ENCODE results near the gene IER5. TPM values are rescaled to one million over a fixed set of nuclear protein-coding genes. Genes with fewer than 3 reads are reported as not detected.
A peak's percentile ranks its signal among the peaks of the same experiment; 100 is the strongest.

IER5 gene
- total and polyA plus RNA-seq, 2 donors (not counting 1 experiment from before 2014, with no cell fraction given) = 98.1 to 166 TPM

DNA sequence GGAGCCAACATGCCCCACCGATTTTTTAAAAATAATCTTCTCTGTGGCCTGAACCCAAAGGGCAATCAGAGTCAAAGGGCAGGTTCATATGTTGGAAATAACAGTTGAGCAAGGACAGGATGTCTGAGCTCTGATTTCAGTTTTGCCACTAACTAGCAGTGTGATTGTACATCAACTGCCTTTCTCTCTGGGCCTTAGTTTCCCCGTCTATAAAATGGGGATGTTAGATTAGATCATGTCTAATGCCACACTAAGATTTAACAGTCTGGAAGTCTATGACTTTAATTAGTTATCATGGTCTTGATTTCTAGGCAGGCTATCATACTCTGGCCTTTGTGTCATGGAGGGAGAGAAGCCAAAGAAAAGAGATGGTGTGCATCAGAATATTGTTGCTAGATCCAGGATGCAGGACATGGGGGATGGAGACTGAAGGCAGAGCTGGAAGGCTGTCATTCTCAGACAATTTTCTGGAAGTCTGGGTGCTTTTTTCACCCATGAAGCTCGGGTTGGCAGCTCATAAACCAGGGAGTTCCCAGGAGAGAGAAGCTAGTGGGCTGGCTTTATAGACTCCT, 28.4 kb downstream of the IER5 start:
- no peaks in the 10 kb centered on the region for H3K36me3 ChIP-seq (replicated peaks in 1 of 2; ENCODE audit: control extremely low read depth in 1 of 2, control insufficient read depth in 1 of 2, extremely low read depth in 1 of 2, insufficient read depth in 2 of 2, low read length in 1 of 2)
- H3K4me3 Mint-ChIP-seq = no peak overlapping the region
- H3K9me3 Mint-ChIP-seq (ENCODE audit: insufficient read depth) = no peaks in the 10 kb centered on the region
- H3K9ac ChIP-seq (ENCODE audit: low read length) = no peak overlapping the region
- ATAC-seq (ENCODE audit: low read depth) (no peak), DNase-seq (no peak)
- H3K9me3 ChIP-seq (ENCODE audit: control extremely low read depth in 1 of 3, control insufficient read depth in 2 of 3, insufficient read depth in 1 of 3, low read length in 2 of 3) = no peaks in the 10 kb centered on the region
- no peak overlapping the region for H3K4me3 ChIP-seq (ENCODE audit: control extremely low read depth in 1 of 5, extremely low read depth in 1 of 5, insufficient read depth in 1 of 5, low read depth in 2 of 5, low read length in 4 of 5)
- H3K27ac Mint-ChIP-seq = no peak overlapping the region
- H3K27me3 Mint-ChIP-seq = no peaks in the 10 kb centered on the region
- H3K27ac ChIP-seq (ENCODE audit: low read length in 2 of 2) = no peak overlapping the region
- H3K4me2 ChIP-seq (replicated peaks; ENCODE audit: low read depth, low read length, poor library complexity, severe bottlenecking) = no peak overlapping the region
- ChIA-PET POLR2A (no interaction called here), CTCF (interaction anchor here (0.9 to 2.5 kb wide), 5 partner anchors 11 to 31 kb away, joined by 3 to 14 read pairs (median 4); no protein-coding TSS in a partner anchor)
- peaks cover 29% of the 10 kb centered on the region for H3K4me1 Mint-ChIP-seq
- intact Hi-C loops (cut with micrococcal nuclease) = no loop called here
- no peaks in the 10 kb centered on the region for H4K20me1 ChIP-seq (ENCODE audit: control insufficient read depth, insufficient read depth, low read length, poor library complexity, severe bottlenecking)
- no peaks in the 10 kb centered on the region for H3K27me3 ChIP-seq (replicated peaks in 1 of 4; ENCODE audit: control extremely low read depth in 1 of 4, control insufficient read depth in 3 of 4, insufficient read depth in 4 of 4, low read length in 3 of 4)
- TF ChIP-seq, protein P1, sequence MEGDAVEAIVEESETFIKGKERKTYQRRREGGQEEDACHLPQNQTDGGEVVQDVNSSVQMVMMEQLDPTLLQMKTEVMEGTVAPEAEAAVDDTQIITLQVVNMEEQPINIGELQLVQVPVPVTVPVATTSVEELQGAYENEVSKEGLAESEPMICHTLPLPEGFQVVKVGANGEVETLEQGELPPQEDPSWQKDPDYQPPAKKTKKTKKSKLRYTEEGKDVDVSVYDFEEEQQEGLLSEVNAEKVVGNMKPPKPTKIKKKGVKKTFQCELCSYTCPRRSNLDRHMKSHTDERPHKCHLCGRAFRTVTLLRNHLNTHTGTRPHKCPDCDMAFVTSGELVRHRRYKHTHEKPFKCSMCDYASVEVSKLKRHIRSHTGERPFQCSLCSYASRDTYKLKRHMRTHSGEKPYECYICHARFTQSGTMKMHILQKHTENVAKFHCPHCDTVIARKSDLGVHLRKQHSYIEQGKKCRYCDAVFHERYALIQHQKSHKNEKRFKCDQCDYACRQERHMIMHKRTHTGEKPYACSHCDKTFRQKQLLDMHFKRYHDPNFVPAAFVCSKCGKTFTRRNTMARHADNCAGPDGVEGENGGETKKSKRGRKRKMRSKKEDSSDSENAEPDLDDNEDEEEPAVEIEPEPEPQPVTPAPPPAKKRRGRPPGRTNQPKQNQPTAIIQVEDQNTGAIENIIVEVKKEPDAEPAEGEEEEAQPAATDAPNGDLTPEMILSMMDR (IDR thresholded peaks at IDR 0.05) = no peak
- no peak for TF ChIP-seq EZH2 (IDR thresholded peaks at IDR 0.05; ENCODE audit: borderline replicate concordance, insufficient read depth, low read depth, low read length, poor library complexity, severe bottlenecking)
- 100% methylated on average over 1 of the region's 3 CpGs for WGBS (ENCODE audit: insufficient coverage)
- H3K4me1 ChIP-seq (ENCODE audit: control insufficient read depth in 2 of 2, insufficient read depth in 2 of 2, low read length in 2 of 2) = peaks cover 24% of the 10 kb centered on the region in 2 donors
- no peak overlapping the region for H2AFZ ChIP-seq (ENCODE audit: insufficient read depth, low read depth, low read length, poor library complexity, severe bottlenecking)
- no peaks in the 10 kb centered on the region for H3K79me2 ChIP-seq (ENCODE audit: control insufficient read depth, insufficient read depth, low read length)

DNA sequence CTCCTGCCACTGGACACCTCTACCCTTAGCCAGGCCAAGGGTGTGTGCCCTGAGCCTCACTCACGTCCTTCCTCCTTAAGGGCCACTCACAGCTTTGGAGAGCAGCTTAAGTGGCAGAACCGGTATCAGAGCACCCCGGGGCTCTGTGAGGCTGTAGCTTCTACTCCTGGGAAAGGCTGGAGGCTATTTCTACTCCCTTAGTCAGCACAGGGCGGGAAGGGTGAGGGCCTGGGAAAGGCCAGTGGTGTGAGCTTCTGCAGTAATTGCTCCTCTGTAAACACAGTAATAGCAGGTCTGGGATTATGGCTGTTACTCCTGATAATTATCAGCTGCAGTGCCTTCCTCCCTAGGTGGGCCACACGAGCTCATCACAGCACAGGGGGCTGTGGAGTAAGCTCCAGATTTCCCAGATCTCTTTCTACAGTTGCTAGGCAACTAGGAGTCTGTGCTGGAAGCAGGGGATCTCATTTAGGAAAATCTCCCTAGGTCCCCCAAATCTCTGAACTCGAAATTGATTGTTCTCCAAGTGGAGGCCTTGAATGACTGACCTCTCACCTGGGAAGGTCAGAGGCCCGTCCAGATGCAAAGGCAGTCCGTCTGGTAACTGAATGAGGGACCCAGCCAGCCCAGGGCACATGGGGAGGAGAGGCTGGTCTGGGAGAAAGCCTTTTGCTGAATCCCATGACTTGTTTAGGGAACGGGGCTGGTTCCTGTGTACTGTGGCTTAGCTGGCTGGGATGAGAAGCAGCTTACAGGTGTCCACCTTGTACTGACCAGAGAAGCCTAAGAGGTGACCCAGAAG, 29.3 kb downstream of the IER5 start:
- ATAC-seq (ENCODE audit: low read depth) = no peak
- no peaks in the 10 kb centered on the region for H3K9me3 Mint-ChIP-seq (ENCODE audit: insufficient read depth)

More for the DNA sequence above, 29.3 kb downstream of the IER5 start:
- CTCF ChIA-PET = interaction anchor here (1.1 to 2.5 kb wide), 5 partner anchors 10 to 32 kb away, joined by 3 to 14 read pairs (median 4); no protein-coding TSS in a partner anchor
- Histone ChIP-seq H4K20me1 (ENCODE audit: control insufficient read depth, insufficient read depth, low read length, poor library complexity, severe bottlenecking) (no peaks in the 10 kb centered on the region), H3K4me2 (replicated peaks; ENCODE audit: low read depth, low read length, poor library complexity, severe bottlenecking) (no peak overlapping the region), H3K27me3 (replicated peaks in 1 of 4; ENCODE audit: control extremely low read depth in 1 of 4, control insufficient read depth in 3 of 4, insufficient read depth in 4 of 4, low read length in 3 of 4) (no peaks in the 10 kb centered on the region), H3K79me2 (ENCODE audit: control insufficient read depth, insufficient read depth, low read length) (no peaks in the 10 kb centered on the region), H3K36me3 (replicated peaks in 1 of 2; ENCODE audit: control extremely low read depth in 1 of 2, control insufficient read depth in 1 of 2, extremely low read depth in 1 of 2, insufficient read depth in 2 of 2, low read length in 1 of 2) (no peaks in the 10 kb centered on the region), H3K4me3 (ENCODE audit: control extremely low read depth in 1 of 5, extremely low read depth in 1 of 5, insufficient read depth in 1 of 5, low read depth in 2 of 5, low read length in 4 of 5) (no peak overlapping the region), H2AFZ (ENCODE audit: insufficient read depth, low read depth, low read length, poor library complexity, severe bottlenecking) (no peak overlapping the region), H3K9me3 (ENCODE audit: control extremely low read depth in 1 of 3, control insufficient read depth in 2 of 3, insufficient read depth in 1 of 3, low read length in 2 of 3) (no peaks in the 10 kb centered on the region), H3K4me1 (ENCODE audit: control insufficient read depth in 2 of 2, insufficient read depth in 2 of 2, low read length in 2 of 2) (peaks cover 14% of the 10 kb centered on the region in 2 donors), H3K9ac (ENCODE audit: low read length) (no peak overlapping the region), H3K27ac (ENCODE audit: low read length in 2 of 2) (no peak overlapping the region)
- Mint-ChIP-seq H3K4me1 (peaks cover 20% of the 10 kb centered on the region), H3K4me3 (no peak overlapping the region), H3K27me3 (no peaks in the 10 kb centered on the region), H3K27ac (peak overlapping the region; percentile 7)
- no peak for DNase-seq
- intact Hi-C loops (cut with micrococcal nuclease) = no loop called here
- 96% methylated on average over 6 of the region's 9 CpGs for WGBS (ENCODE audit: insufficient coverage)
- POLR2A ChIA-PET = interaction anchor here (1.5 kb wide), 1 partner anchor 12 kb away, joined by 3 read pairs; no protein-coding TSS in a partner anchor
- no peak for TF ChIP-seq EZH2 (IDR thresholded peaks at IDR 0.05; ENCODE audit: borderline replicate concordance, insufficient read depth, low read depth, low read length, poor library complexity, severe bottlenecking)
- TF ChIP-seq, protein P1 (IDR thresholded peaks at IDR 0.05) = no peak
